Activated CD4-positive, alpha-beta T cell treated with anti-CD3 and anti-CD28 coated beads for 36 hours (primary cell): ENCODE results near the gene ZNF276. TPM values are rescaled to one million over a fixed set of nuclear protein-coding genes. Genes with fewer than 3 reads are reported as not detected.

Experiments
- ATAC-seq: fragments of 200-7000 bp; cut with Tn5 transposase; one replicate; pipeline ENCODE4 v1.10.0; 2021; ENCODE audit warnings: mild to moderate bottlenecking, moderate library complexity
- CTCF ChIA-PET: fragments of 350-600 bp; sonication (Branson Sonifier 250); formaldehyde crosslinking; loops from one replicate; lab custom pipeline; 2021; ENCODE audit warnings: antibody characterized with exemption; lab: Charles Lee
- POLR2A ChIA-PET: fragments of 350-600 bp; sonication (Branson Sonifier 250); formaldehyde crosslinking; loops from one replicate; lab custom pipeline; 2021; ENCODE audit warnings: antibody characterized with exemption, inconsistent platforms; lab: Charles Lee
- DNase-seq: peaks from one replicate; pipeline ENCODE4 v3.0.0-alpha.2; 2020
- H3K27ac Mint-ChIP-seq: one replicate; pipeline ENCODE4 v1.8.0; 2021; ENCODE audit warnings: mixed read lengths
- H3K27me3 Mint-ChIP-seq: one replicate; pipeline ENCODE4 v1.8.0; 2021; ENCODE audit warnings: mixed read lengths
- H3K36me3 Mint-ChIP-seq: one replicate; pipeline ENCODE4 v1.8.0; 2021; ENCODE audit warnings: low read depth, mixed read lengths
- H3K4me1 Mint-ChIP-seq: one replicate; pipeline ENCODE4 v1.8.0; 2021; ENCODE audit warnings: mixed read lengths
- H3K4me3 Mint-ChIP-seq: one replicate; pipeline ENCODE4 v1.8.0; 2021; ENCODE audit warnings: mild to moderate bottlenecking, moderate library complexity, mixed read lengths
- H3K9me3 Mint-ChIP-seq: one replicate; pipeline ENCODE4 v1.8.0; 2021; ENCODE audit warnings: low read depth, mixed read lengths
- intact Hi-C, 2 experiments: fragments of 100-400 bp; cut with DNase I in 1 of 2; cut with micrococcal nuclease in 1 of 2; formaldehyde crosslinking; loops; one replicate each; pipeline versions ENCODE4 v1.14.2 to v1.15.1; 2022 to 2024; cut with DNase I, micrococcal nuclease
- total RNA-seq, 2 experiments: library from RNA; stranded (reverse); gene quantifications; one replicate each; pipeline ENCODE4 v1.2.3, GENCODE V29; 2021

Gene ZNF276
- total RNA-seq, 2 experiments from 2014 or later = 21.3 to 24.8 TPM

- no peak for ATAC-seq
- DNase-seq = no peak
- POLR2A ChIA-PET = no interaction called here
- no peaks in the 10 kb centered on the region for H3K27me3 Mint-ChIP-seq
- H3K4me3 Mint-ChIP-seq = no peak overlapping the region
- peaks cover 19% of the 10 kb centered on the region for H3K36me3 Mint-ChIP-seq
- no peaks in the 10 kb centered on the region for H3K9me3 Mint-ChIP-seq
- CTCF ChIA-PET = interaction anchor here (1.0 kb wide), 2 partner anchors 16 to 17 kb away, joined by 3 to 4 read pairs; partner anchors contain the start of gene SPATA2L
- intact Hi-C loops = no loop called here
- H3K4me1 Mint-ChIP-seq = peaks cover 25% of the 10 kb centered on the region
- no peak overlapping the region for H3K27ac Mint-ChIP-seq
Observed at GRCh38 chr16:89716916-89717687, 4.2 kb upstream of the ZNF276 start.

GRCh38 chr16:89717688-89718505 is 3.4 kb upstream of the ZNF276 start:
- no peak for ATAC-seq
- no peak overlapping the region for H3K27ac Mint-ChIP-seq

GRCh38 chr16:89720551-89720812 is 855 bp upstream of the ZNF276 start:
- Mint-ChIP-seq H3K27ac (peak overlapping the region; percentile 78), H3K9me3 (no peaks in the 10 kb centered on the region), H3K36me3 (peaks cover 33% of the 10 kb centered on the region), H3K27me3 (no peaks in the 10 kb centered on the region), H3K4me1 (peaks cover 40% of the 10 kb centered on the region), H3K4me3 (peak overlapping the region; percentile 71)
- ChIA-PET CTCF (interaction anchor here (2.6 kb wide), 1 partner anchor 14 kb away, joined by 11 read pairs; no protein-coding TSS in a partner anchor), POLR2A (no interaction called here)
- intact Hi-C loops = loop anchor here (5.0 to 10.0 kb wide), 3 partner anchors 97 to 1266 kb away; partner anchors contain the start of genes MC1R (in 2 of the 2), FANCA (in 1 of the 2) and ZFPM1 (in 1 of the 2)
- DNase-seq = peak; percentile 50
- no peak for ATAC-seq

More at GRCh38 chr16:89717688-89718505, 3.4 kb upstream of the ZNF276 start:
- H3K9me3 Mint-ChIP-seq = no peaks in the 10 kb centered on the region
- POLR2A ChIA-PET = no interaction called here
- H3K4me3 Mint-ChIP-seq = no peak overlapping the region
- peaks cover 28% of the 10 kb centered on the region for H3K4me1 Mint-ChIP-seq
- CTCF ChIA-PET = interaction anchor here (1.0 to 2.6 kb wide), 2 partner anchors 12 to 16 kb away, joined by 3 to 11 read pairs; partner anchors contain the start of gene SPATA2L
- intact Hi-C loops = no loop called here
- no peak for DNase-seq
- peaks cover 25% of the 10 kb centered on the region for H3K36me3 Mint-ChIP-seq
- H3K27me3 Mint-ChIP-seq = no peaks in the 10 kb centered on the region

GRCh38 chr16:89721546-89722391 is 432 bp downstream of the ZNF276 start:
- H3K27ac Mint-ChIP-seq = no peak overlapping the region
- CTCF ChIA-PET = interaction anchor here (3.1 kb wide), 1 partner anchor 22 kb away, joined by 12 read pairs; no protein-coding TSS in a partner anchor

GRCh38 chr16:89722392-89723278 is 1.3 kb downstream of the ZNF276 start:
- DNase-seq = peak; percentile 82
- Mint-ChIP-seq H3K36me3 (peaks cover 33% of the 10 kb centered on the region), H3K9me3 (no peaks in the 10 kb centered on the region), H3K27ac (peak overlapping the region; percentile 84), H3K4me1 (peaks cover 49% of the 10 kb centered on the region), H3K4me3 (peak overlapping the region; percentile 85), H3K27me3 (no peaks in the 10 kb centered on the region)
- ChIA-PET CTCF (interaction anchor here (1.3 to 3.1 kb wide), 3 partner anchors 9 to 23 kb away, joined by 7 to 12 read pairs (median 12); no protein-coding TSS in a partner anchor), POLR2A (no interaction called here)
- intact Hi-C loops = loop anchor here (1.0 to 10.0 kb wide), 6 partner anchors 15 to 1268 kb away; partner anchors contain the start of genes MC1R (in 2 of the 2), FANCA (in 1 of the 2), TCF25 (in 1 of the 2) and ZFPM1 (in 1 of the 2)
- ATAC-seq = peak; percentile 42

More at GRCh38 chr16:89721546-89722391, 432 bp downstream of the ZNF276 start:
- Mint-ChIP-seq H3K4me1 (peaks cover 41% of the 10 kb centered on the region), H3K4me3 (peak overlapping the region; percentile 85), H3K9me3 (no peaks in the 10 kb centered on the region), H3K36me3 (peaks cover 32% of the 10 kb centered on the region), H3K27me3 (no peaks in the 10 kb centered on the region)
- peak; percentile 88 for DNase-seq
- peak; percentile 26 for ATAC-seq
- POLR2A ChIA-PET = no interaction called here
- intact Hi-C loops = loop anchor here (1.0 to 10.0 kb wide), 14 partner anchors 10 to 1267 kb away; partner anchors contain the start of genes FANCA (in 2 of the 2), MC1R (in 2 of the 2), TCF25 (in 2 of the 2) and CDK10 (in 1 of the 2)

- ChIA-PET CTCF (interaction anchor here (0.6 to 3.1 kb wide), 5 partner anchors 8 to 941 kb away, joined by 3 to 12 read pairs (median 7); no protein-coding TSS in a partner anchor), POLR2A (interaction anchor here (0.6 kb wide), 1 partner anchor 17 kb away, joined by 4 read pairs; no protein-coding TSS in a partner anchor)
- intact Hi-C loops = loop anchor here (5.0 to 10.0 kb wide), 3 partner anchors 94 to 1269 kb away; partner anchors contain the start of genes MC1R (in 2 of the 2), FANCA (in 1 of the 2) and ZFPM1 (in 1 of the 2)
- Mint-ChIP-seq H3K27me3 (no peaks in the 10 kb centered on the region), H3K4me1 (peaks cover 53% of the 10 kb centered on the region), H3K4me3 (peak overlapping the region; percentile 85), H3K36me3 (peaks cover 31% of the 10 kb centered on the region), H3K9me3 (no peaks in the 10 kb centered on the region), H3K27ac (peak overlapping the region; percentile 89)
- peak; percentile 51 for ATAC-seq
- DNase-seq = peak; percentile 87
Observed at GRCh38 chr16:89723279-89724250, 2.2 kb downstream of the ZNF276 start.

- DNase-seq = no peak
- POLR2A ChIA-PET = no interaction called here
- ATAC-seq = no peak
- Mint-ChIP-seq H3K9me3 (no peaks in the 10 kb centered on the region), H3K27ac (peak overlapping the region; percentile 79), H3K27me3 (no peaks in the 10 kb centered on the region), H3K4me3 (no peak overlapping the region), H3K4me1 (peaks cover 54% of the 10 kb centered on the region), H3K36me3 (peaks cover 52% of the 10 kb centered on the region)
- CTCF ChIA-PET = no interaction called here
- intact Hi-C loops = loop anchor here in 1 of 2 experiments (10.0 kb wide), 1 partner anchor 1273 kb away; the partner anchor contains the start of gene ZFPM1
Observed at GRCh38 chr16:89727406-89728120, 6.2 kb downstream of the ZNF276 start.

- Mint-ChIP-seq H3K27ac (no peak overlapping the region), H3K27me3 (no peaks in the 10 kb centered on the region), H3K4me1 (peaks cover 43% of the 10 kb centered on the region), H3K36me3 (peaks cover 51% of the 10 kb centered on the region), H3K4me3 (no peak overlapping the region), H3K9me3 (no peaks in the 10 kb centered on the region)
- POLR2A ChIA-PET = no interaction called here
- intact Hi-C loops = loop anchor here in 1 of 2 experiments (10.0 kb wide), 1 partner anchor 1274 kb away; the partner anchor contains the start of gene ZFPM1
- ATAC-seq (no peak), DNase-seq (no peak)
- CTCF ChIA-PET = interaction anchor here (1.1 kb wide), 1 partner anchor 25 kb away, joined by 4 read pairs; no protein-coding TSS in a partner anchor
Observed at GRCh38 chr16:89729293-89729692, 8.0 kb downstream of the ZNF276 start.
